HL-60 (cell line): Measurements from ENCODE around the gene CPSF4.

ENCODE experiments used
- POLR2AphosphoS5 ChIP-seq: IDR thresholded peaks from 2 replicates; pipeline ENCODE4 v1.6.1; 2012; ENCODE audit warnings: low read depth
- TF ChIP-seq, protein P1 (sequence below): IDR thresholded peaks from one replicate; pipeline ENCODE4 v1.5.1; 2011; ENCODE audit warnings: low read length, control low read depth, inconsistent platforms; ENCODE audit not compliant: insufficient read depth
- TF ChIP-seq, protein P2 (sequence below): IDR thresholded peaks from 2 replicates; pipeline ENCODE4 v1.6.1; 2012; ENCODE audit warnings: low read depth; ENCODE audit not compliant: insufficient replicate concordance

DNA sequence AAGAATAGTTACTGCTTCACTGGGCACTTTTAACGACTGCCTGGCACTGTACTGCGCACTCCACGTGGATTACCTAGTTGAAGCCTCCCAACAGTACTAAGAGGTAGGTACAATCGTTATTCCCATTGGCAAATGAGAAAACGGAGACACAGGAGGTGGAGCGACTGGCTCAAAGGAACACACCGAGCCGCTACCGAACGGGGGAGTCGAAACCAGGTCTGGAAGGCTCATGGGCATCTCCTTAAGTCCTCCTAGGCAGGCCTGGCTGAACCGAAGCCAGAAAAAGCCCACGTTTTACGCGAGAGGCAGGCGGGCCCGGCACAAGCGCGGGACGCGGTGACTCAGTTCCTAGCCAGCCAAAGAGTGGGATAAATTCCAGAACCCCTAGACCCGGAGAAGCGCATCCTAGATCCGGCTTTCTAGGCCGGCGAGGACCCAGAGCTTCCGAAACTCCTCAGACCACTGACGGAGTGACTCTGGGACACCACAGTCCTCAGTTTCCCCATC lies 30.8 kb upstream of the CPSF4 start:
- TF ChIP-seq, protein P1, sequence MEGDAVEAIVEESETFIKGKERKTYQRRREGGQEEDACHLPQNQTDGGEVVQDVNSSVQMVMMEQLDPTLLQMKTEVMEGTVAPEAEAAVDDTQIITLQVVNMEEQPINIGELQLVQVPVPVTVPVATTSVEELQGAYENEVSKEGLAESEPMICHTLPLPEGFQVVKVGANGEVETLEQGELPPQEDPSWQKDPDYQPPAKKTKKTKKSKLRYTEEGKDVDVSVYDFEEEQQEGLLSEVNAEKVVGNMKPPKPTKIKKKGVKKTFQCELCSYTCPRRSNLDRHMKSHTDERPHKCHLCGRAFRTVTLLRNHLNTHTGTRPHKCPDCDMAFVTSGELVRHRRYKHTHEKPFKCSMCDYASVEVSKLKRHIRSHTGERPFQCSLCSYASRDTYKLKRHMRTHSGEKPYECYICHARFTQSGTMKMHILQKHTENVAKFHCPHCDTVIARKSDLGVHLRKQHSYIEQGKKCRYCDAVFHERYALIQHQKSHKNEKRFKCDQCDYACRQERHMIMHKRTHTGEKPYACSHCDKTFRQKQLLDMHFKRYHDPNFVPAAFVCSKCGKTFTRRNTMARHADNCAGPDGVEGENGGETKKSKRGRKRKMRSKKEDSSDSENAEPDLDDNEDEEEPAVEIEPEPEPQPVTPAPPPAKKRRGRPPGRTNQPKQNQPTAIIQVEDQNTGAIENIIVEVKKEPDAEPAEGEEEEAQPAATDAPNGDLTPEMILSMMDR: no peak
- TF ChIP-seq, protein P2, sequence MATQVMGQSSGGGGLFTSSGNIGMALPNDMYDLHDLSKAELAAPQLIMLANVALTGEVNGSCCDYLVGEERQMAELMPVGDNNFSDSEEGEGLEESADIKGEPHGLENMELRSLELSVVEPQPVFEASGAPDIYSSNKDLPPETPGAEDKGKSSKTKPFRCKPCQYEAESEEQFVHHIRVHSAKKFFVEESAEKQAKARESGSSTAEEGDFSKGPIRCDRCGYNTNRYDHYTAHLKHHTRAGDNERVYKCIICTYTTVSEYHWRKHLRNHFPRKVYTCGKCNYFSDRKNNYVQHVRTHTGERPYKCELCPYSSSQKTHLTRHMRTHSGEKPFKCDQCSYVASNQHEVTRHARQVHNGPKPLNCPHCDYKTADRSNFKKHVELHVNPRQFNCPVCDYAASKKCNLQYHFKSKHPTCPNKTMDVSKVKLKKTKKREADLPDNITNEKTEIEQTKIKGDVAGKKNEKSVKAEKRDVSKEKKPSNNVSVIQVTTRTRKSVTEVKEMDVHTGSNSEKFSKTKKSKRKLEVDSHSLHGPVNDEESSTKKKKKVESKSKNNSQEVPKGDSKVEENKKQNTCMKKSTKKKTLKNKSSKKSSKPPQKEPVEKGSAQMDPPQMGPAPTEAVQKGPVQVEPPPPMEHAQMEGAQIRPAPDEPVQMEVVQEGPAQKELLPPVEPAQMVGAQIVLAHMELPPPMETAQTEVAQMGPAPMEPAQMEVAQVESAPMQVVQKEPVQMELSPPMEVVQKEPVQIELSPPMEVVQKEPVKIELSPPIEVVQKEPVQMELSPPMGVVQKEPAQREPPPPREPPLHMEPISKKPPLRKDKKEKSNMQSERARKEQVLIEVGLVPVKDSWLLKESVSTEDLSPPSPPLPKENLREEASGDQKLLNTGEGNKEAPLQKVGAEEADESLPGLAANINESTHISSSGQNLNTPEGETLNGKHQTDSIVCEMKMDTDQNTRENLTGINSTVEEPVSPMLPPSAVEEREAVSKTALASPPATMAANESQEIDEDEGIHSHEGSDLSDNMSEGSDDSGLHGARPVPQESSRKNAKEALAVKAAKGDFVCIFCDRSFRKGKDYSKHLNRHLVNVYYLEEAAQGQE: no peak
- no peak for TF ChIP-seq POLR2AphosphoS5
